Anterior cingulate cortex (tissue), 58 donors: ENCODE data around the gene BTBD7.
A peak's percentile ranks its signal among the peaks of the same experiment; 100 is the strongest.

Experiments
- DNase-seq, 58 donors: peaks; one replicate each; lab custom pipeline; 2025; lab: John Stamatoyannopoulos, UW

Gene BTBD7

GRCh38 chr14:93207468-93208308 lies 125.1 kb downstream of the BTBD7 start:
- DNase-seq = peak in 38 of 58 donors; percentile 14 to 80 (median 60)

GRCh38 chr14:93206793-93207467 lies 125.9 kb downstream of the BTBD7 start, which contains the start of the genes GON7 and UBR7:
Gene GON7 (minus strand): TSS chr14:93207065. CDS start chr14:93207037, 28 bp downstream.
Gene UBR7 (plus strand): TSS chr14:93207256. CDS start chr14:93207292, 36 bp downstream.
- peak; percentile 69 to 98 (median 94) for DNase-seq

GRCh38 chr14:93201155-93201704 lies 131.6 kb downstream of the BTBD7 start:
- DNase-seq = no peak

GRCh38 chr14:93200553-93200952 lies 132.3 kb downstream of the BTBD7 start:
- no peak for DNase-seq

GRCh38 chr14:93199031-93199430 lies 133.8 kb downstream of the BTBD7 start:
- DNase-seq = no peak

GRCh38 chr14:93195316-93195999 lies 137.4 kb downstream of the BTBD7 start:
- DNase-seq = no peak
